ENCODE measurements around the gene CHPF2.

Gene CHPF2

DNA sequence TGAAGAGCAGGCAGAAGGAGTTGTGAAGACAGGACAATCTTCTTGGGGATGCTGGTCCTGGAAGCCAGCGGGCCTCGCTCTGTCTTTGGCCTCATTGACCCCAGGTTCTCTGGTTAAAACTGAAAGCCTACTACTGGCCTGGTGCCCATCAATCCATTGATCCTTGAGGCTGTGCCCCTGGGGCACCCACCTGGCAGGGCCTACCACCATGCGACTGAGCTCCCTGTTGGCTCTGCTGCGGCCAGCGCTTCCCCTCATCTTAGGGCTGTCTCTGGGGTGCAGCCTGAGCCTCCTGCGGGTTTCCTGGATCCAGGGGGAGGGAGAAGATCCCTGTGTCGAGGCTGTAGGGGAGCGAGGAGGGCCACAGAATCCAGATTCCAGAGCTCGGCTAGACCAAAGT lies 1.5 kb downstream of the CHPF2 start:
- DNase-seq (ENCODE audit: low read depth, low spot score) = no peak

DNA sequence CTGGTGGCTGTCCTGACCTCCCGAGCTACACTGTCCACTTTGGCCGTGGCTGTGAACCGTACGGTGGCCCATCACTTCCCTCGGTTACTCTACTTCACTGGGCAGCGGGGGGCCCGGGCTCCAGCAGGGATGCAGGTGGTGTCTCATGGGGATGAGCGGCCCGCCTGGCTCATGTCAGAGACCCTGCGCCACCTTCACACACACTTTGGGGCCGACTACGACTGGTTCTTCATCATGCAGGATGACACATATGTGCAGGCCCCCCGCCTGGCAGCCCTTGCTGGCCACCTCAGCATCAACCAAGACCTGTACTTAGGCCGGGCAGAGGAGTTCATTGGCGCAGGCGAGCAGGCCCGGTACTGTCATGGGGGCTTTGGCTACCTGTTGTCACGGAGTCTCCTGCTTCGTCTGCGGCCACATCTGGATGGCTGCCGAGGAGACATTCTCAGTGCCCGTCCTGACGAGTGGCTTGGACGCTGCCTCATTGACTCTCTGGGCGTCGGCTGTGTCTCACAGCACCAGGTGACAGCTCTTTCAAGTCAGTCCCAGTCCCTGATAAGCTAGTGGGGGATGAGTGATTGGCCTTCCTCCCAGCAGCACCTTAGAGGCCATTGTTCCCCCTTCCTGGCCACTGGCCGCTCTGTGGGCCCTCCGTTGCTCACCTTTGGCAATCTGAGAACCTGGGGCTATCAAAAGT lies 3.0 kb downstream of the CHPF2 start:
- DNase-seq (ENCODE audit: low read depth, low spot score) = no peak

GRCh38 chr7:151236406-151236805 lies 4.1 kb downstream of the CHPF2 start:
- no peak for DNase-seq (ENCODE audit: low read depth, low spot score)

DNA sequence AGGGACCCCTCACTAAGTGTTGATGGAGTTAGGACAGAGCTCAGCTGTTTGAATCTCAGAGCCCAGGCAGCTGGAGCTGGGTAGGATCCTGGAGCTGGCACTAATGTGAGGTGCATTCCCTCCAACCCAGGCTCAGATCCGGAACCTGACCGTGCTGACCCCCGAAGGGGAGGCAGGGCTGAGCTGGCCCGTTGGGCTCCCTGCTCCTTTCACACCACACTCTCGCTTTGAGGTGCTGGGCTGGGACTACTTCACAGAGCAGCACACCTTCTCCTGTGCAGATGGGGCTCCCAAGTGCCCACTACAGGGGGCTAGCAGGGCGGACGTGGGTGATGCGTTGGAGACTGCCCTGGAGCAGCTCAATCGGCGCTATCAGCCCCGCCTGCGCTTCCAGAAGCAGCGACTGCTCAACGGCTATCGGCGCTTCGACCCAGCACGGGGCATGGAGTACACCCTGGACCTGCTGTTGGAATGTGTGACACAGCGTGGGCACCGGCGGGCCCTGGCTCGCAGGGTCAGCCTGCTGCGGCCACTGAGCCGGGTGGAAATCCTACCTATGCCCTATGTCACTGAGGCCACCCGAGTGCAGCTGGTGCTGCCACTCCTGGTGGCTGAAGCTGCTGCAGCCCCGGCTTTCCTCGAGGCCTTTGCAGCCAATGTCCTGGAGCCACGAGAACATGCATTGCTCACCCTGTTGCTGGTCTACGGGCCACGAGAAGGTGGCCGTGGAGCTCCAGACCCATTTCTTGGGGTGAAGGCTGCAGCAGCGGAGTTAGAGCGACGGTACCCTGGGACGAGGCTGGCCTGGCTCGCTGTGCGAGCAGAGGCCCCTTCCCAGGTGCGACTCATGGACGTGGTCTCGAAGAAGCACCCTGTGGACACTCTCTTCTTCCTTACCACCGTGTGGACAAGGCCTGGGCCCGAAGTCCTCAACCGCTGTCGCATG lies 5.2 kb downstream of the CHPF2 start:
- no peak for DNase-seq (ENCODE audit: low read depth, low spot score)

DNA sequence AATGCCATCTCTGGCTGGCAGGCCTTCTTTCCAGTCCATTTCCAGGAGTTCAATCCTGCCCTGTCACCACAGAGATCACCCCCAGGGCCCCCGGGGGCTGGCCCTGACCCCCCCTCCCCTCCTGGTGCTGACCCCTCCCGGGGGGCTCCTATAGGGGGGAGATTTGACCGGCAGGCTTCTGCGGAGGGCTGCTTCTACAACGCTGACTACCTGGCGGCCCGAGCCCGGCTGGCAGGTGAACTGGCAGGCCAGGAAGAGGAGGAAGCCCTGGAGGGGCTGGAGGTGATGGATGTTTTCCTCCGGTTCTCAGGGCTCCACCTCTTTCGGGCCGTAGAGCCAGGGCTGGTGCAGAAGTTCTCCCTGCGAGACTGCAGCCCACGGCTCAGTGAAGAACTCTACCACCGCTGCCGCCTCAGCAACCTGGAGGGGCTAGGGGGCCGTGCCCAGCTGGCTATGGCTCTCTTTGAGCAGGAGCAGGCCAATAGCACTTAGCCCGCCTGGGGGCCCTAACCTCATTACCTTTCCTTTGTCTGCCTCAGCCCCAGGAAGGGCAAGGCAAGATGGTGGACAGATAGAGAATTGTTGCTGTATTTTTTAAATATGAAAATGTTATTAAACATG lies 6.0 kb downstream of the CHPF2 start:
- no peak for DNase-seq (ENCODE audit: low read depth, low spot score)

- no peak for DNase-seq (ENCODE audit: low read depth, low spot score)
Measured at GRCh38 chr7:151238924-151239836, 6.9 kb downstream of the CHPF2 start.

DNA sequence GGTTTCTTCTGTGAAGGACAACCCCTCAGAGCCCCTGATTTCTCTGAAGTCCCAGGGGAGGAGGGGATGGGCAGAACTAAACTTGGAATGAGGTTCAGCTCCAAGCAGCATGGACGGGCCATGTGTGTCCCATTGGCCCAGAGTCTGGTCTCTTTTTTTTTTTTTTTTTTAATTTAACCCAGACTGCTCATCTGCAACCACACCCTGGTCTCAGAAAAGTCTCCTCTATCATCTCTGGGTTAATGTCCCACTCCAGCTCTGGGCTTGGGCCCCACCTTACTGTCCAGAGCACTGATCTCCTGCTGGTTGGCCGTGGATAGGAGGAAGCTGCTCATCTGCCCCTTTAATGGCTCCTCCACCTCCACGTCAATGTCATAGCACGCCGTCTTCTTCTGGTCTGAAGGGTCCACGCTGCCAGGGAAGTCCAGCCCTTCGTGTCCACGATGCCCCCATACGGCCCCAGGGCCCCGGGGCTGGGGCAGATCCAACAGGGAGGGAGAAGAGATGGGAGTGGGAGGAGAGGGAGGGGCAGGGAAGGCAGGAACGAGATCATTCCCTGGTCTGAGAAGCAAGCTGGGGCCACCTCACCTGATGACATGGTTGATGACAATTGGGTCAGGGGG lies 7.7 kb downstream of the CHPF2 start:
- no peak for DNase-seq (ENCODE audit: low read depth, low spot score)

- DNase-seq (ENCODE audit: low read depth, low spot score) = no peak
Measured at GRCh38 chr7:151240536-151240935, 8.3 kb downstream of the CHPF2 start.

- no peak for DNase-seq (ENCODE audit: low read depth, low spot score)
Measured at GRCh38 chr7:151240942-151241754, 8.9 kb downstream of the CHPF2 start.

- DNase-seq (ENCODE audit: low read depth, low spot score) = no peak
Measured at GRCh38 chr7:151241755-151242096, 9.4 kb downstream of the CHPF2 start.

DNA sequence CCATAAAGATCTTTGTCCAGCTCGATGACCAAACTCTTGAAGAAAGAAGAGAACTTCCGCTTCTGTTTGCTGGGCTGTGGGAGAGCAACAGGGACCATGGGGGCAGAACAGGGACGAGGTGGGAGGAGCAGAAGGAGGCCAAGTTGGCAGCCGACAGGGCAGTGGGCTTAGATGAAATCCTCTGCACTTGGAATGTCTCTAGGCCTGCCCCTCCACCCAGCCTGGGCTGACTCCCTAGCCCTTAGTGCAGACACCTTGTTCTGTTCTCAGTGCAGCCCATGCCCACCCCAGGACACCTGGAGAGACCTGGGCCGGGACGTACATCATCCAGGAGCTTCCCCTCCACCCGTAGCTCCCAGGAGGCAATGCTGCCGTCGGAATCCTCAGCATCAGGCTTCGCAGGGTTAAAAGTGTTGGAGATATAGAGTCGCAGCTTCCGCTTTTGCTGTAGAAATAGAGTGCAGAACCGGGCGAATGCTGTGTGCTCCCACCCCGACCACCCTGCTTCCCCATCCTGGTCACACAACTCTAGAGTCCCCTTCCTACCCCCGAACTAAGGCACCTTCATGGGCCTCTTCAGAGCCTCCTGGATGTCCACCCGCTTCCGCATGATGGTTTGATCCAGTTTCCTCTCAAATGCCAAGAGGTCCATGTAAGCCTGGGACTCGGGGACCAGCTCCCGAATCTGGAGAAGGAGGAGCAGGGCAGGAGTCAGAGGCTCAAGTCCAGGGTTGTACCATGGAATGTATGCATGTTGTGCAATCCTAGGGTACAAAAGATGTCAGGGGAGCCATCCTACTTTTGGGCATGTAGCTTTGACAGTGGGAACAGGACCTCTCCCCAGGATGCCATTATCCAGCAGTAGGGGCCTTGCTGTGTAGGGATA lies 10.1 kb downstream of the CHPF2 start:
- DNase-seq (ENCODE audit: low read depth, low spot score) = no peak

- DNase-seq (ENCODE audit: low read depth, low spot score) = no peak
Measured at GRCh38 chr7:151243045-151243349, 10.7 kb downstream of the CHPF2 start.

- DNase-seq (ENCODE audit: low read depth, low spot score) = no peak
Measured at GRCh38 chr7:151243408-151244195, 11.3 kb downstream of the CHPF2 start.

GRCh38 chr7:151244196-151244840 lies 12.0 kb downstream of the CHPF2 start:
- no peak for DNase-seq (ENCODE audit: low read depth, low spot score)

DNA sequence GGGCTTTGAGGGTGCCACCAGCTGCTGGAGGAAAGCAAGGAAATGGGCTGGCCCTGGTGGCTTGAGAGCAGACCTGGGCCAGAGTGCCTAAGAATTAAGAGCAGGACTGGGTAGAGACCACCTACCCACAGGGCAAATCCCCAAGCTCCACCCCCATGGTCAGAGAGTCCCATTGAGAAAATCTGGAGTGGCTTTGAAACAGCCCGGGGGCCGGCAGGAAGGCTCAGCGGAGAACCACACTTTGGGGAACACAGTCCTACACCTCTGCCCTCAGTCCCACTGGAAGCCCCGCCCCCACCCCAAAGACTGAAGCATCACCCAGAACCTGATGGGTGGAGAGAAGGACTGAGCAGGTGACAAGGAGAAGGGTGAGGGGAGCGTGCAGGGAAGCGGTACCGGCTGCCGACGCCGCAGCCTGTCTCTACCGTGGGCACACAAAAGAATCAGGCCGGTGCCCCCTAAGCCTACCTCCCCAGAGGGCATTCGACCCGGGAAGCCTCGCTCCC lies 12.6 kb downstream of the CHPF2 start:
- DNase-seq (ENCODE audit: low read depth, low spot score) = no peak

- DNase-seq (ENCODE audit: low read depth, low spot score) = no peak
Measured at GRCh38 chr7:151245360-151246101, 13.2 kb downstream of the CHPF2 start.
